K562 (cell line): Measurements from ENCODE around the gene MACROD2. TPM values are rescaled to one million over a fixed set of nuclear protein-coding genes. Genes with fewer than 3 reads are reported as not detected.
A peak's percentile ranks its signal among the peaks of the same experiment; 100 is the strongest.
"Not testable (repeated sequence)": the region's sequence is repeated elsewhere in the genome, so short reads cannot be mapped to it uniquely, and the experiment has no call there.

Experiments used
- ATAC-seq: fragments of 200-7000 bp; cut with Tn5 transposase; 3 replicates; pipeline ENCODE4 v1.9.1; 2020; ENCODE audit warnings: moderate library complexity
- BruUV-seq: library from RNA; stranded (reverse); fragments of 400-500 nt; replicated peaks from 2 replicates; lab custom pipeline; 2021; lab: Mats Ljungman, UMichigan
- CTCF ChIA-PET: fragments of 300-600 bp; formaldehyde crosslinking; extraction: SDS; loops from one replicate; lab custom pipeline; 2021; ENCODE audit warnings: low intra/inter-chr PET ratio; lab: Yijun Ruan, JAX
- POLR2A ChIA-PET: fragments of 300-600, 350-650 bp; sonication (Branson Sonifier 250); formaldehyde crosslinking; extraction: SDS; loops from one replicate; lab custom pipeline; 2021; ENCODE audit warnings: antibody characterized with exemption, inconsistent platforms; lab: Yijun Ruan, JAX
- DNase-seq, 4 experiments: peaks; one replicate each; pipeline versions ENCODE4 v3.0.0 to v3.0.0-alpha.2; 2011 to 2018; ENCODE audit warnings: low spot score in 3 of 4, mixed read lengths in 3 of 4; ENCODE audit errors: extremely low read depth in 1 of 4
- FAIRE-seq: peaks from 2 replicates; lab custom pipeline; 2011; peaks lifted over from hg19 to GRCh38; lab: Jason Lieb, UNC
- H2AFZ ChIP-seq: 2 replicates; pipeline ENCODE4 v1.6.0; 2011; ENCODE audit warnings: low read depth, low read length, control low read depth, inconsistent platforms
- H3K27ac ChIP-seq: fragments of 200-600 bp; 3 replicates; pipeline ENCODE4 v1.8.0; 2011; ENCODE audit warnings: low read depth, mild to moderate bottlenecking, control low read depth, inconsistent platforms, low read length, moderate library complexity, mixed read lengths; ENCODE audit errors: extremely low read depth
- H3K27me3 ChIP-seq, 2 experiments: fragments of 300-600 bp in 1 of 2; 2 replicates in 1 of 2; 3 replicates in 1 of 2; pipeline versions ENCODE4 v1.6.0 to v1.8.0; 2011; ENCODE audit warnings: inconsistent platforms in 2 of 2, low read length in 2 of 2, mild to moderate bottlenecking in 1 of 2, mixed read lengths in 1 of 2, moderate library complexity in 1 of 2; ENCODE audit not compliant: control insufficient read depth in 2 of 2, insufficient read depth in 2 of 2
- H3K36me3 ChIP-seq: fragments of 300-600 bp; 3 replicates; pipeline ENCODE4 v1.8.0; 2011; ENCODE audit warnings: mild to moderate bottlenecking, low read length, inconsistent platforms; ENCODE audit not compliant: control insufficient read depth, insufficient read depth
- H3K4me1 ChIP-seq, 2 experiments: fragments of 200-600 bp in 1 of 2; replicated peaks in 1 of 2; 2 replicates in 1 of 2; 3 replicates in 1 of 2; pipeline versions ENCODE4 v1.5.1 to v1.8.0; 2011; ENCODE audit warnings: inconsistent platforms in 2 of 2, low read length in 2 of 2, mild to moderate bottlenecking in 1 of 2, mixed read lengths in 1 of 2, moderate library complexity in 1 of 2; ENCODE audit not compliant: control insufficient read depth in 2 of 2, insufficient read depth in 2 of 2
- H3K4me2 ChIP-seq: 2 replicates; pipeline ENCODE4 v1.6.1; 2011; ENCODE audit warnings: low read length, control low read depth, inconsistent platforms, mixed read lengths; ENCODE audit not compliant: insufficient read depth
- H3K4me3 ChIP-seq: fragments of 200-600 bp; sonication (generic), shearing (Covaris generic); 2 replicates; pipeline ENCODE4 v1.5.1; 2016; ENCODE audit warnings: control low read depth, inconsistent platforms
- H3K79me2 ChIP-seq: fragments of 200-600 bp; 3 replicates; pipeline ENCODE4 v1.8.0; 2011; ENCODE audit warnings: low read length, inconsistent platforms; ENCODE audit not compliant: control insufficient read depth, insufficient read depth
- H3K9ac ChIP-seq, 2 experiments: 2 replicates each; pipeline versions ENCODE4 v1.6.0 to v1.6.1; 2011; ENCODE audit warnings: low read depth in 2 of 2, low read length in 2 of 2, control low read depth in 1 of 2, inconsistent platforms in 1 of 2, mild to moderate bottlenecking in 1 of 2, mixed read lengths in 1 of 2; ENCODE audit not compliant: insufficient read depth in 1 of 2
- H3K9me1 ChIP-seq: one replicate; pipeline ENCODE4 v1.6.0; 2011; ENCODE audit warnings: inconsistent platforms, mild to moderate bottlenecking, low read length, moderate library complexity; ENCODE audit not compliant: control insufficient read depth, insufficient read depth
- H3K9me3 ChIP-seq: replicated peaks from 2 replicates; pipeline ENCODE4 v1.5.1; 2011; ENCODE audit warnings: low read depth, low read length, inconsistent platforms; ENCODE audit not compliant: control insufficient read depth, insufficient read depth
- H4K20me1 ChIP-seq: replicated peaks from 2 replicates; pipeline ENCODE4 v1.6.1; 2011; ENCODE audit warnings: low read length, inconsistent platforms, mixed read lengths; ENCODE audit not compliant: control insufficient read depth, insufficient read depth
- MAFF ChIP-seq: IDR thresholded peaks from 2 replicates; pipeline ENCODE4 v1.6.1; 2012; ENCODE audit warnings: low read length, improper control_type of control experiment
- MAFG ChIP-seq: fragments of 450-650 bp; conservative IDR thresholded peaks from 2 replicates; pipeline ENCODE4 v1.6.1; 2016; ENCODE audit warnings: missing genetic modification characterization, missing compliant biosample characterization
- MAFK ChIP-seq: IDR thresholded peaks from 2 replicates; pipeline ENCODE4 v1.6.1; 2011; ENCODE audit warnings: low read length, improper control_type of control experiment
- NFE2 ChIP-seq: IDR thresholded peaks from 2 replicates; pipeline ENCODE4 v1.6.1; 2014; ENCODE audit warnings: antibody characterized with exemption, low read depth
- NFE2L1 ChIP-seq: fragments of 450-650 bp; IDR thresholded peaks from 2 replicates; pipeline ENCODE4 v1.6.1; 2016; ENCODE audit warnings: missing genetic modification characterization, low read depth, mild to moderate bottlenecking, missing compliant biosample characterization, moderate library complexity, borderline replicate concordance
- POLR2B ChIP-seq: fragments of 450-650 bp; IDR thresholded peaks from 2 replicates; pipeline ENCODE4 v1.6.1; 2018; ENCODE audit warnings: low read depth; ENCODE audit not compliant: partially characterized antibody
- ZNF740 ChIP-seq, 3 experiments: fragments of 200-800 bp in 1 of 3; sonication (Bioruptor generic) in 1 of 3; sonication (generic) in 1 of 3; formaldehyde crosslinking in 1 of 3; IDR thresholded peaks; 2 replicates each; pipeline versions ENCODE4 v1.6.1 to v1.8.0; 2016 to 2022; ENCODE audit warnings: mild to moderate bottlenecking in 2 of 3, missing compliant biosample characterization in 2 of 3, missing genetic modification characterization in 2 of 3, missing genetic modification reagents in 1 of 3
- WGBS: fragments of 100-300 bp; shearing (Covaris generic); methylation state at CpG from one replicate; pipeline ENCODE4 v1.1.6; 2016; ENCODE audit warnings: low coverage, mixed read lengths; ENCODE audit not compliant: insufficient coverage; ENCODE audit errors: missing lambda C conversion rate; 5-methylcytosine and 5-hydroxymethylcytosine counted together
- in situ Hi-C: fragments of 300-500 bp; cut with MboI; formaldehyde crosslinking; loops from 4 replicates; pipeline ENCODE4 v1.15.0; 2018; ENCODE audit warnings: inconsistent platforms, mixed read lengths
- intact Hi-C: fragments of 100-400 bp; cut with micrococcal nuclease; formaldehyde crosslinking; loops from 2 replicates; pipeline ENCODE4 v1.14.2; 2022
- polyA plus RNA-seq, 8 experiments: library from polyadenylated mRNA; depleted of rRNA in 4 of 8; stranded (reverse) in 5 of 8; unstranded in 3 of 8; fragments of >200 nt; fragmentation: Nextera tagmentation in 2 of 8; fragmentation: Illumina TruSeq in 1 of 8; extraction: Ambion mirVana in 2 of 8; extraction: Trizol in 1 of 8; gene quantifications; 2 replicates each; pipeline versions ENCODE4 v1.2.1 to v1.2.3, GENCODE V29; 2011 to 2014; ENCODE audit warnings: inconsistent platforms in 1 of 8, missing spikeins in 1 of 8
- total RNA-seq, 7 experiments: library from RNA; depleted of rRNA in 6 of 7; stranded (reverse); fragments of >200 nt in 6 of 7; fragmentation: Illumina TruSeq in 2 of 7; extraction: Trizol in 2 of 7; gene quantifications; 2 replicates each; pipeline versions ENCODE4 v1.2.1 to v1.2.3, GENCODE V29; 2011 to 2021; ENCODE audit warnings: low replicate concordance in 1 of 7
- TF ChIP-seq, protein P1 (sequence below): fragments of 250-450 bp; sonication (Bioruptor Pico); IDR thresholded peaks from 2 replicates; pipeline ENCODE4 v1.5.0; 2021; ENCODE audit warnings: mild to moderate bottlenecking, moderate library complexity

MACROD2 gene
- total and polyA plus RNA-seq, 9 of the 15 experiments (the other 6 are each of a cell fraction or from before 2014, with no cell fraction given) = not detected

DNA sequence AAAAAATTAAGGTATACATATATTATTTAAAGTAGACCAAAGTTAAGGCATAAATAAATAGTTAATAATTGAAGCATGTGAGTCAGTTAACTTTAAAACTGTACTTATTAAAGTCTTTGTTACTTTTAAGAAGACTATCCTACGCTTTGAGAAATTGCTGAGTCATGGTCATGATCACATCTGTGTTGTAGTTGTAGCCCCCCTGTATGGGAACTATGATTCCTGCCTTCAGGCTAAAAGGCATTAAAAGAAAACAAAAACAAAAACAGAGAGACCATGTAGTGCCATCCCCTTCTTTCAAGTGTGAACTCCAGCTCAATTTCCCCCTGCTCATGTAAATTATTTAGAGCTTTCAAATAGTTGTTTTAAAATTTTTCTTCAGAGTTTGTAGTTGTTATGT is 218.7 kb downstream of the MACROD2 start:
- 0% methylated on average over 1 of the region's 1 CpG for WGBS
- no TSS peak for BruUV-seq
- no peak for FAIRE-seq

DNA sequence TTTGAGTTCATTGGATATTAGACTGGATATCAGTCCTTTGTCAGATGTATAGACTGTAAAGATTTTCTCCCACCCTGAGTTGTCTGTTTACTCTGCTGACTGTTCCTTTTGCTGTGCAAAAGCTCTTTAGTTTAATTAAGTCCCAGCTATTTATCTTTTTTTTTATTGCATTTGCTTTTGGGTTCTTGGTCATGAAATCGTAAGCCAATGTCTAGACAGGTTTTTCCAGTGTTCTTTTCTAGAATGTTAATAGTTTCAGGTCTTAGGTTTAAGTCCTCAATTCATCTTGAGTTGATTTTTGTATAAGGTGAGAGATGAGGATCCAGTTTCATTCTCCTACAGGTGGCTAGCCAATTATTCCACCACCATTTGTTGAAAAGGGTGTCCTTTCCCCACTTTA is 220.6 kb downstream of the MACROD2 start:
- CTCF ChIA-PET, H3K9ac ChIP-seq, H3K36me3 ChIP-seq, DNase-seq, H3K9me1 ChIP-seq, POLR2A ChIA-PET, intact Hi-C loops, FAIRE-seq, H3K4me1 ChIP-seq, ATAC-seq, H4K20me1 ChIP-seq, in situ Hi-C loops, H3K4me2 ChIP-seq, H3K4me3 ChIP-seq, H3K79me2 ChIP-seq, H2AFZ ChIP-seq, H3K27me3 ChIP-seq, H3K27ac ChIP-seq, BruUV-seq, H3K9me3 ChIP-seq: not testable (repeated sequence)
- WGBS = 0% methylated on average over 1 of the region's 1 CpG

More for the DNA sequence above, 218.7 kb downstream of the MACROD2 start:
- POLR2A ChIA-PET = no interaction called here
- H3K27ac ChIP-seq = no peak overlapping the region
- CTCF ChIA-PET = no interaction called here
- intact Hi-C loops (no loop called here), in situ Hi-C loops (no loop called here)
- H3K79me2 ChIP-seq = no peaks in the 10 kb centered on the region
- no peak overlapping the region for H3K4me3 ChIP-seq
- H3K27me3 ChIP-seq = no peaks in the 10 kb centered on the region
- H3K4me1 ChIP-seq = no peaks in the 10 kb centered on the region
- no peaks in the 10 kb centered on the region for H4K20me1 ChIP-seq
- no peak overlapping the region for H3K4me2 ChIP-seq
- ATAC-seq (no peak), DNase-seq (no peak)
- H3K9me3 ChIP-seq = no peaks in the 10 kb centered on the region
- H2AFZ ChIP-seq = no peak overlapping the region
- no peak for TF ChIP-seq ZNF740 (CRISPR knock-in tag; IDR thresholded peaks at IDR 0.05)
- no peak for TF ChIP-seq ZNF740 (tag; IDR thresholded peaks at IDR 0.05)
- TF ChIP-seq NFE2 = peak; percentile 52
- no peak for TF ChIP-seq POLR2B
- peak; percentile 59 for TF ChIP-seq MAFG (tag)
- TF ChIP-seq, protein P1, sequence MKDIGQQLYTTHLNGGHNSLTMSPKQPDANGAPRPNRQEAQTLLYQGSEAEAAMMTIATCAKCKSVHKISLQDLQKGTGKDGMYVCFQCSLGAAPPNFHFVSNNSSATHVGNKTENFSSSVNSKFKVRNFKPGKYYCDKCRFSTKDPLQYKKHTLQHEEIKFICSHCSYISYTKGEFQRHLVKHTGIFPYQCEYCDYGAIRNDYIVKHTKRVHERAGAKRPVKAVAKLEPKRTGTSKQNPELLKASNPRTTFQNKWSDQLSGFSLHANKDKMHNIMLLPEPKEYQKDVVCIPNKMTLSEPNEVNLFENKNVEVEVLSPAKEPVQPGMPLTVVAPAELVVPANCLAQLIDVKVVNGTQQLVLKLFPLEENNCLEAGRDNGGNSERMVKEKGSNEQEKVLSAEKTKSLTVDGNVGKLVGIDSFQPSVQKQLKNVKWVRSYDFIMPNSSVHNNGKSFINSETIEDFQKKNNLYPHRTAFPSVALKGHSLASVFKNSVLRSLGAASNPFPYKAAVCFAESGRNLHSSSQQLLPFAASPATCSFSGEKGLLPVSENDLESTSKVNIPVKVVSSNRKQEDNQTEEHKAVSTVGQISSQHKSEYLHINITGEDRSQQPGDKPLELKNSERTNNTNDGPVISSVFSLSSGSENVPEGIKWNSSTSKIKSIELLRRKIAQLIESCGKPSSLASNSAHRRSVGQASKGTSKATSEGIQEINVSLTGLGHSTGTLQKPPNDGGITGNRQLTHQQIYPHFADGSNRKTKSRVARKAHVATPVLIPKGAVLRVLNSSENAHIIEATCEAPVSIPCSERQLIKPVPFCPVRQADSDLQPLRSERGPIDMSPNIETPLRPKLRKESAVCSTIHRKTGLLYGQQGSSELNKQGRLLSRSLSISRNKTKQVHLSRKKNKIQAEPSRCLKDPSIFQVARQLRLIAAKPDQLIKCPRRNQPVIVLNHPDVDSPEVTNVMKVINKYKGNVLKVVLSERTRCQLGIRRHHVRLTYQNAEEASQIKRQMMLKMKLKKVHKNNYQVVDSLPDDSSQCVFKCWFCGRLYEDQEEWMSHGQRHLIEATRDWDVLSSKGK (CRISPR knock-in tag) = no peak
- peak; percentile 56; the same call in 1 of the 2 replicates for TF ChIP-seq MAFK
- TF ChIP-seq NFE2L1 = peak; percentile 45; the same call in 1 of the 2 replicates
- peak; percentile 58 for TF ChIP-seq MAFF
- H3K36me3 ChIP-seq = no peaks in the 10 kb centered on the region
- H3K9me1 ChIP-seq = no peaks in the 10 kb centered on the region
- H3K9ac ChIP-seq = no peak overlapping the region
